C1 segment of cervical spinal cord (tissue), 14 donors: Measurements from ENCODE around the gene PLB1.
A peak's percentile ranks its signal among the peaks of the same experiment; 100 is the strongest.

Experiments used
- DNase-seq, 14 donors: peaks; one replicate each; lab custom pipeline; 2025; lab: John Stamatoyannopoulos, UW

PLB1 gene

DNA sequence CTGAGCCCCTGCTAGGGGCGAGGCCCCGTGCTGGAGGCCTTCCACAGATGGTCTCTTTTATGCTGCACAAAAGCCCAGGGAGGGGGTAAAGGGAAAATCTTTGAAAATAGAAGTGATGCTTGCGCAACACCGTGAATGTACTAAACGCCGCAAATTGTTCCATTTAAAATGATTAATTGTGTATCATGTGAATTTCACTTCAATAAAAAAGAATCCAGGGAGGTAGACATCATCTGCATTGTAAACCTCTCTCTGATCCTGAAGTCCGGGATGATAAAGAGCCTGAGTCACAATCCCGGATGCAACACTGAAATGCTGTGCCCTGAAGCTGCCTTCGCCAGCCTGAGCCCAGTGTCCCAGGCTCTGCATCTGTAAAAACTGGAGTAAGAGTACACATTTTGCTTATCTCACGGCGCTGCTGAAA lies 148.1 kb downstream of the PLB1 start:
- peak in 1 of 14 donors; percentile 20 for DNase-seq

DNA sequence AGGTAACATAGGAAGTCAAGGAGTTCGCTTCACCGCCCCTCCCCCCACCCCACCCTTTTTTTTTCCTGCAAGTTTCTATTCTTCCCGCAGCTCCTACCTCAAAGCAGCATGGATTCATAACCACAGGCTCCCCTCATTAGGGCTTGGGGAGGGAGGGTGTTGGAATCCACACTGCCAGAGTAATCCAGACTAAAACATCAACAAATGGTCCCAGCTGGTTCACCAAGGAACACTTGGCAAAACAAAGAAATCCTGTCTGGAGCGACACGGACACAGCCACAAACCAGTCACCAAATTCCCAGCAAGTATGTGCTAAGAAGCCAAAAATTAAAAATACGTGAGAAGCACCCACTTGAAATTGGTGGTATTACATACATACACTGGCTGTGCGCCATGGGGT lies 148.9 kb downstream of the PLB1 start:
- no peak for DNase-seq

DNA sequence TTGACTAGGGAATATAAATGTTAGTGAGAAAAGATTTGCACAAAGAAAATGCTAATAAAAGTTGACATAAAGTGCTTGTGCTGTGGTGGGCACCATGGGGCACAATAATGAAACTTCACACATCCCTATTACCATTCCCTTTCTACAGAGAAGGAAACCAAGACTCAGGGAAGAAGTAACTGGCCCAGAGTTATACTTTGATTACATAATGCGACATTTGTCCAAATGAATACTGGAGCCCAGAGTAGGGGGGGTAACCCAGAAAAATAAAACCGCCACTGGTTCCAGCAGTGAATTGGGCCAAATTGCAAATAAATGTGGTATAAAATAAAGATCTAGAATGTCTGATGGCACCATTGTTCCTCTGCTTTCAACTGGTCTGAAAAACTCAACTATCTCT lies 149.7 kb downstream of the PLB1 start:
- DNase-seq, result no peak

DNA sequence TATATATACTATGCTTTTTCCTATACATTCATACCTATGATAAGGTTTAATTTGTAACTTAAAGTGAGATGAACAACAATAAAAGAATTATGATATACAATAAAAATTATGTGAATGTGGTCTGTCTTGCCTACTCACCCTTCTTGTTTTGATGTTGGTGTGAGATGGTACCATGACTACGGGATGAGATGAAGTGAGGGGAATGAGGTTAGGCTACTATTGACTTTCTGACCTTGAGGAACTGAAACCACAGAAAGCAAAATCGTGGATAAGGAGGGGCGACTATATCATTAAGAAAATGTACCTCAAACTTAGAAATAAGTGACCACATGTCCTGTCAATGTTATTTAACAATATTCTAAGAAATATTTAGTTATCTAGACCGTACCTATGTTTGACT lies 151.8 kb downstream of the PLB1 start:
- no peak for DNase-seq

DNA sequence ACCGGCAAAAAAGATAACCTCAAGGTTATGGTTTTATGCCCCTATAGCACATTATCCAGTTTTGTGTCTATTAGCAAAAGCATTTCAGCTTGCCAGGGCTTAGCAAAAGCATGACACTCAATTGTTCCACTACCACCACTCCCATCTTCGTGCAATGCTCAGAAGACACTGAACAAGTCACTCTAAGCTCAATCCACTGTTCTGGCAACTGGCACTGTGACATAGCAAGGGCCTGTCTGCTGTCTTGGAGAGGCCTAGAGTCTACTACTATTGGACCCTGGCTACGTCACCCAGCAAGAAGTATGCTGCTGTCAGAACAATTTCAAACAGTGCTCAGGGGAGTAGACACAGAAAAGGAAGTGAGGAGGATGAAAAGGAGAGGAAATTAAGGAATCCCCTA lies 152.3 kb downstream of the PLB1 start:
- no peak for DNase-seq

DNA sequence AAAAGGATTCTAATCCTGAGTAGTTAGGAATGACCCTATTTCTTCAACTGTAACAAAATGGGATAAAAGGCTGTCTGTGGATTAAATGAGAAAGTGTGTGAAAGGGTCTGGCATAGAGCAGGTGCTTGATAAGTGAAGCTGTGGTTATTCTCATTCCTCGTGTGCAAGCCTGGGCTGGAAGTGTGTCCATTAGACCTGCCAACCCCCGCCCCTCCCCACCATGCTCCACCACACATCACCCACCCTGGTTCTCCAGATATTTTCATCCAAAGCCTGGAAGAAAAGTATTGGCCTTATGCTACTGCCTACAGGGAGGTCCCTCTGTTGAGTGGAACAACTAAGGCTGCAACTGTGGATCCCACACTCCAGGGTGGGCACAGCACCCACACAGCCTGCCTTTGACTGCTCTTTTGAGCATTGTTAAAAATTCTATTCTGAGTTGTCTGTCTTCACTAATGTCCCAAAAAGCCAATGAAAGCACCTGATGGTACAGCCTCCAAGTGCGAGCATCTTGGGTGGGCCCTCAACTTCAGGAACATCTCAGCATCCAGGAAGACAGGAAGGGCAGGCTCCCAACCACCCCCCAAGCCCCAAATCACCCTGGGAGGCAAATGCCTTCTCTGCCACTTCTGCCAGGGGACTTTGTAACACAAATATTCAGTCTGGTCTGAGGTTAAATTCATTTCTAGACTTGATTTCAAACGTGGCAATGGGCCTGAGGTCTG lies 153.0 kb downstream of the PLB1 start:
- no peak for DNase-seq

DNA sequence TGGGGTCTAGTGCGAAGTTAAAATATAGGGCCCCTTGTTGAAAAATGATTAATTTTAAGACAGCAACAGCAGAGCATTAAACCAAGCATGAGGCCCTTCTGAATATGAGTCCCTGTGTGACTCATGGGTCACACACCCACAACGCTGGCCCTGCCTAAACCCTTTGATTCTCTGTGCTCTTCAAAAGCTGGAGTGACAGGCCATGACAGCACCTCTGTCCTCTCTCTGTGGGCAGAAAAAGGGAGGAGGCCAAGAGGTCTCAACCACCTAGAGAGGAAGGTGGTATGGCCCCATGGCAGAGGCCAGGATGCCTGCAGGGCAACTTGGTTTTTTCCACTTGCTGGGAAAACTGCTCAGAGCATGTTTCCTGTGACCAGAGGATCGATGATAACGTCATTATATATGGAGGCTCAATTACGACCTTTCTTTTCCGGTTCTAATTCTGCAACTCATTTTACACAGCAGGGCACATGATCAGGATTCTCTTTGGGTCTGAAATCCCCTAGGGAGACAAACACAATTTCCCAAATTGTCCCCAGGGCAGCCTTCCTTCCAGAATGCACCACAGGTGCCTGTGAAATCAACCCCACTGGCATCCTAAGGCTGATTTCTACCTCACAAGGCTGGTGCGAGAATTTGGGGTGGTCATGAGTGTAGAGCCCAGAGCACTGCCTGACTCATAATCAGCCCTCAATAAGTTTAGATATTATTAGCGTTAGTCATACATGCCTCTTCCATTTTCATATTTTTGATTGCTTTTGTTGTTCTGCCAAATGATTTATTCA lies 153.8 kb downstream of the PLB1 start:
- DNase-seq, result no peak

DNA sequence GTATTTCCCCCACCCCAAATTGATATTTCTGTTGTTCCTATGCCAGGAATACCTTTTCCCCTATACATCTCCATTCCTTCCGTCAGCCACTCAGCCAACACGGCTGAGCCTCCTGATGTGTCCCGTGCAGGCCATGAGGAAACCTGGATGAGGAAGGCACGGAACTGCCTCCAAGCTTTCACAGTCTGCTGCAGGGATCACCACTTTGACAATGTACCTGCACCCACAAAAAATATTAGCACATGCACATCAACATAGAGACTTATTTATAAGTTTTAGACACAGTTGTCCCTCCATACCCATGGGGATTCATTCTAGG lies 154.4 kb downstream of the PLB1 start:
- DNase-seq, result no peak

DNA sequence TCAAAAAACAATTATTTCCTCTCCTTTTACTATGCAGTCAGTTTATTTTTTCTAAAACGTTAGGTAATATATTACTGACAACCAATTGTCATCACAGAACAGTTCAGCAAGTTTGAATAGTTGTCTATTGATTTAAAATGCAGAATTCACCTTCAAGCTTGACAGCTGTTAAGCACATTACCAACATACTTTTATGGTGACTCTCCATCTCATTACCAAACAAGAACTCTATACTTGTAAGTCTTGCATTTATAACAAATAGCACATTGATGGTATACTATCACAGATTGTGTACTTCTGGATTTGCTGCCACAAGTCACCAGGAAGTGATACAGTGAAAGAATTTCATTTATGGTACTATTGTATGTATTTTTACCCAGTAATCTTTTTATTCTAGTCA lies 156.4 kb downstream of the PLB1 start:
- no peak for DNase-seq

DNA sequence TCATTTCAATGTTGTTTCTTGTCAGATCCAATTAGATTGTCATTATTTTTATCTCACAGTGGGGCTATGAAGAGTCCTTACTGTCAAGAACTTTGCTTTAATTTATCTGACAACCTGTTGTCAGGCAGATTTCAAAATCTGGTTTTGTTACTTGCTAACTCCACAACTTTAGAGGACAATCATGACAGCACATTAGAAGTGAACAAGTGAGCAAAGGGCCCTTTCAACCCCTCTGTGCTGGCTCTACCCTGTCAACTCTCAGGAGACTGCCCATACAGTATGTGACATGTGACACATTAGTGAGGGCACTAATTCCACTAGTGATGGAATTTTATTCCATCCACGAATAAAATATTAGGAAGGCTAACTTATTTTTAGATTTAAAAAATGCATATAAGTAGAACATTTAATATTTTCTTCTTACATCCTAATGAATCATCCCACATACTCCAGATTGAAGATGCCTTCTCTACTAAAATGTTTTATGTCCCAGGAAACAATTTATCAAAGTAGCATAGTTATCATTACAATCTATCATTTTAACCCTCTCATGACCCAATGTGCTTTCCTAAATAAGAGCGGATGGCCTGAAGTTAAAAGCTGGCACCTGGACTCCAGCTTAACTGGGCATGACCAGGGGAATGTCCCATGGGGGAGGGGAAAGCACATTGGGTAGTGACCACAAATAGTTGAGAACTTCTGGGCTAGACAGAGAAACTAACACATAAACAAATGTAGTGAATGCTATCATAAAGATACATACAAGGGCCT lies 158.2 kb downstream of the PLB1 start:
- no peak for DNase-seq

DNA sequence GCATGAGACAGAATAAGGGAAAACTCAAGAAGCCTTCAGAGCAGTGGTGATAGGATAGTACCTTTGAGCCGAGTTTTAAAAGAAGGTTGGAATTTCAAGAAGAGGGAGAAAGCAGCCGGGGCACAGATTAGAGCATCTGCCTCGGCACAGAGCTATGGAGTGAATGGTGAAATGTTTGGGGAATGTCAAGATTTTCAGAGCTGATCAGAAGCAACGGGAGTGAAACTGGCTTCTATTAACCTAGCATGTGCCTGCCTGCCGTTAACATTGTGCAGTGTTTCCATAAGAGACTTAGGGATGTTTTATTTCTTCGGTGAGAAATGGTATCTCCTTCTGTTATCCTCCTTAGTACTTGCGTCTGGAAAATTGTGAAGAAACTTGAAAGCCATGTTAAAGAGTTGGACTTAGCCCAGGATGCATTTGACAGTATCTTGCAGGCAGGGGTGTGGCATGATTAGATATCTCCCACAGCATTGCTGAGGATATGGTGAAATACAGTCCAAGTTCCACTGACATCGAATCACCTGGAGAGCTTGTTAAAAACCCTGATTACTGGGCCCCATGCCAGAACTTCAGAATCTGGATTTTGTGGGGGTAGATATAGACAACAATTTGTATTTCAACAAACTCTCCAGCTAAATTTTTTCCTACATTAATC lies 158.9 kb downstream of the PLB1 start:
- no peak for DNase-seq

DNA sequence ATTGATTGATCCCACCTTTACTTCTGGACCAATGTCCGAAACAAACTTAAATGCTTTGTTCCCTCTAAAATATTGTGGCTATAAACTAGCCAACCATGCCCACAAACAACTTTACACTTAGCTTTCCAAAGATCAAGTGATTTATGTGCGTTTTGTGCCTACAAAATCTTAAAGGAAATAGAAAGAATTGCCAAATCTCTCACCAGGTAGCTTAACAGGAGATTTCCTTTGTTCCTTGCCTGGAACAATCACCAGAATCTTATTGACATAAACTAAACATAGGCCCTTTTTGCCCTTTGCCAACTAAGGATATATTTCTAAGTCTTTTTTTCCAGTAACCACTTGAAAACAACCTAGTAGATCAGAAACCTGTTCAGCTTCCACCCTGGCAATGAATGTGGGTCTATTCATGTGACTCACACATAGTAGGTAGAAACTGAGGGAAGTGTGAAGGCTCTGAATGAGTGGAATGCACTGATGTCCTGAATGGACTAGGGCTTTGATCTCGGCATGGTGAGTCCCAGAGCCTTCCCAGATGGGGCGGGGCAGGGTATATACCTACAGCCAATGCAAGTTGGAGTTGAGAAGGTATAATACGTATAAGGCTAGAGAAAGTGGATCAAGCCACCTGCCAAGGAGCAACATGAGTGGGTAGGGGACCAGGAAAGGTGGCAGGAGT lies 161.2 kb downstream of the PLB1 start:
- DNase-seq, result no peak

DNA sequence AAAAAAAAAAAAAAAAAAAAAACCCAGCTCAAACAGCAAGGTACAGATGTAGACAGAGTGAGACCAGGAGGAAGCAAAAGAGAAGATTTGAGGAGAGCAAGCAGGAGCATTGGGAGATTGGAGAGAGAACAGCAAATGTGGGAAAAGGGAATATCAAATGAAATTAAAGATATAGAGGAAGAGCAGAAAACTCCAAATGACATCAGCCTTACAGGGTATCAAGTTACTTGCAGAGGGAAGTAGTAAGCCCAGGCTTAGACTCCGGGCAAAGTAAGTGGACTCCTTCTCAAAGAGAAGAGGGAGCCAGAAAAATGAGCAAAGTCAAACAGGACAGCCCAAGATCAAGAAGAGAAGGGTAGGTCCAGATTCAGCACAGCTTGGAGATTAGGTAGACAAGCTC lies 162.5 kb downstream of the PLB1 start:
- no peak for DNase-seq

DNA sequence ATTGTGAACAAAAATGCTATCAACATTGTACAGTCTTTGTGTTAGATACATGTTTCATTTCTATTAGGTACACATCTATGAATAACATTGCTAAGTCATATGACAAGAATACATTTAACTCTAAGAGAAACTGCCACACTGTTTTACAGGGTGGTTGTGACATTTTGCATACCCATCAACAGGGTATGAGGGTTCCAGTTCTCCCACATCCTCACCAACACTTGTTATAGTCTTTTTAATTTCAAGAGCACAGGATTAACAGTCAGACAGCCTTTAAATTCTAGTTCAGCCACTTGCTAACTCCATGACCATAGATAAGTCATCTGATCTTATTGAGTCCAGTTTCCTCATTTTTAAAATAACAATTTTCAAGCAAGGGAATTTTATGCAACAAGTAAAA lies 163.3 kb downstream of the PLB1 start:
- no peak for DNase-seq

DNA sequence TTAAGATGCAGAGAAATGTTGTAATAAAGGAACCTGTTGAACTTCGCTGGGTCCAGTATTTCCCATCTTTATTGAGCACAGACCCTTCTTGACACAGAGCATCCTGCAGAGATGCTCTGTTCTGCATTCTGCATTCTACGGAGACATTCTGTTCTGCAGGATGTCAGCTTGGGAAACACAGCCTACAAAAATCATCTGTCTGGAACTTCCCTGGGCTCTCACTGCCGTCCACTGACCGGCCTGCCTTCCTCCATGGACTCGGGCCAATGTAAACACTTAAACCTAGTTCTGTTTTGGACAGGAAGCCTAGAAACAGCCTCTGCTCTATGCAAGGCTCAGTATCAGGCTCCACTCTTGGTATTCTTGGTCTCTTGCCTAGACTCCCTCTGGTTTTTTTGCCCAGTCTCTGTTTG lies 165.7 kb downstream of the PLB1 start:
- DNase-seq, result no peak

DNA sequence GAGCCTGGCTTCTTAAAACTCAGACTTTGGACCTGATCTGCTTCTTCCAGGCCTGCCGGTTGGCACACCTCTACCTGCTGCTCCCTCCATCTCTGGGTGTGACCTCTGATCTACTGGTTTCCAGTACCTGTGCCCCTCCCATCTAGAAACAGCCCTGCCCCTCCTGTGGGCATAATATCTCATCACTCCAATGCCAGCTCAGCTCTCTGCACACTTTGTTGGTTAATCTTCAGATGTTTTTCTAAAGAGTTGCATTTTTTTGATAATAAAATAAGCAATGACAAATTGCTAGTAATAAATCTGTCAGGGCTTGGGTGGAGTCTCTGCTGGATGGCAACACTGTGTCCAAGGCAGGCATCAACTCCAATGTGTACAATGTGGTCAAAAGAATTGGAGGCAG lies 166.2 kb downstream of the PLB1 start:
- no peak for DNase-seq

DNA sequence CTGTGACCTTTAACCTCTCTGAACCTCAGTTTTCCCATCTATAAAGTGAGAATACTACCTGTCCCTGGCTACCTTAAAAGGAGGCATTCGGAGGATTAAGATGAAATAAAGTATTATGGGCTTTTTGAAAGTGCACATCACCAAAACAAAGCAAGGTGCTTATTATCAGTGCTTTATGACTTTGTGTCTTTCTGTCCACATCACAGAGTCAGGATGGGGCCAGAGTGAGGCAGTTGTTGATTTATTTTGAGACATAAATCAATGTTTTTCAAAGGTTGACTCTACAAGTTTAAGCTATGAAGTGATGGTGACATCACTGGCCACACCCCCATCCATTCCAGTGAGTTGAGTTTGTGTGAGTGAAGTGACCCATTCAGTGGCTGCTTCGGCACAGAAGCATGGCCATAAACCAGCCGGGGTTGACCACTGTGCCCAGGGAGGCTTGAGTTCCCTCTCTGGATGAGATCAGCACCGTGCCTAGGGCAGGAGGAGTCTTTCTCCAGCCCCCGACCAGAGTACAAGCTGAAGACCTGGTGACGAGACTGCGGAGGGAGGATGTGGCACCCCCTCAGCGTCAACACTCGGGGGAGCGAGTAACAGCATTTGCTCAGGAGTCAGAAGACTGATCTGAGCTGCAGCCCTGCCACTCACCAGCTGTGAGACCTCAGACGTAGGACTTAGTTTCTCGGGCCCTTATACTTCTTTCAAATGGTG lies 166.8 kb downstream of the PLB1 start:
- no peak for DNase-seq

DNA sequence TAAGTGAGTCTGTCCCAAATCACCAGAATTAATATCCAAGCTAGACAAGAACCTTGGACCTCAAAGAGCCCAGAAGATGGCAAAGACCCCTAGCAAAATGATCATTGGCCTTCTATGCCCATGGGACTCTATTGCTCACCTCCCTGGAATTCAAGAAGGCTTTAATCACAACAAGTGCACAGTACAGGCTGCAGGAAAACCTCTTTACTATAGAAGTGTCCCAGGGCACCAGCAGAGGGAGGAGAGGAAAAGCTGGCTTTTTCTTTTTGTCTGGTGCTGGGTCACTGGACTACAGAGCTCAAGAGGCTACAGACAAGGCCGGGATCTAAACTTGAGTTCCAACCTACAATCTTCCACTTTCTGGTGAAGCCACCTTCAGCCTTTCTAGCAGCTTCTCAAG lies 167.5 kb downstream of the PLB1 start:
- no peak for DNase-seq

DNA sequence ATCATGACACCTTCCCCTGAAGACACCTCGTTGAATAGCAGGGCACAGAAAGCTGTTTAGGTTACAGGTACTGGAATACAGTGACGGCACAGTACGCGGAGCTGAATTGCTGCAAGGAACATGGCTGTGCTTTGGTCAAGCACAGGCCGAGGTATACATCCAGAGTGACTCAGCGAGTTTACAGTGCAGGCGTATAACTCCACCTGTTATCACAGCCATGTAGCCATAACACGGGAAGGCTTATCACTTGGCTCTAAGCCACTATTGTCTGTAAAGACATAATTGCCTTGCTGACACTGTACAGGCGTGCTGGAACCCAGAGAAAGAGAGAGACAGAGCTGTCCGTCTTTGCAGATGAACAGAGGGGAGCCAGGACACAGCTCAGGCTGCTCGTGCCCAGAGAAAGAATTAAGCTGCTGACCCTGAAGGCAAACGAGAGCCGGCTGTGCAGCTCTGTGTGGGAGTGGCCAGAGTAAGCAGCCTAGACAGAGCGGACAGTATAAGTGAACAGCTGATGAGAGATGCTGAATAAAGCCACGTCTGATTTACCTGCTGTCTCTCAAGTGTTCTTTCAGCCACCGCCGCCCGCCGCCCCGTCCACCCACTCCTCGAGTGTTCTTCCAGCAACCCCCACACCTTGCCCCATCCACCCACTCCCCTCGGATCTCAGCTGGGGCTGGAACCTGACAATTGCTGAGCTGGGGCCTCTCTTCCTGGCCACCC lies 168.4 kb downstream of the PLB1 start:
- DNase-seq, result no peak

DNA sequence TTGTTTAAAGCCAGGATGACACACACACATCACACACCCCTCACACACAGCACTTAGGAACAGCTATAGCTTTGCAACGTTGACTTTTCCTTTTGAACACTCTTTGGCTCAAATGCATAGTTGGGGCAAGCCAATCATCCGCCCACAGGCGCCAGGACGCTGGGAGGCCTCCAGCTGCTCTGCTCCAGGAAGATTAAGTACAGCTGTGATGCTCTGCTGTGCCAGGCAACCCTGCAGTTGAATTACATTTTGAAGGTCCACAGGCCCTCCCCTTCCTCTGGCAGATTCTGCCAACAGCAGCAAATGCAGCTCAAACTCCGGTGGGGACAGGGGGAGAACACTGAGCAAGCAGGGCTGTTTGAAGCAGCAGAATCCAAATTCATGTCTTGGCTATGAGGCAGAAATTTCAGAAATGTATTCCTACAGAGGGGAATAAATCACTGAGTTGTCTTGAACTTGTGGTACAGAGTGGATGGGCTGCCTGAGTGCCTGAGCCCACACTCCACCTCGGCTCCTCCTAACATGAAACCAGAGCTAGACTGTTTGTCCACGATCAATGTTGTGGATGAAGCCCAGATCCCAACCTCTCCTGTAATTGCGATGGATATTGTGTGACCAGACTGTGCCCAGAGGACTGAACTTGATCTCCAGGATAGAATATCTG lies 169.3 kb downstream of the PLB1 start:
- peak in 2 of 14 donors; percentile 16 to 19 for DNase-seq
